GM23248 (cell line): ENCODE results near the gene ANKLE2.

Experiments used
- EZH2 ChIP-seq: fragments of 200-600 bp; sonication (generic); IDR thresholded peaks from 2 replicates; pipeline ENCODE4 v1.6.1; 2018; ENCODE audit warnings: antibody characterized with exemption, mild to moderate bottlenecking; ENCODE audit not compliant: insufficient read depth, poor library complexity, severe bottlenecking
- EZH2phosphoT487 ChIP-seq: fragments of 200-600 bp; sonication (generic); IDR thresholded peaks from 2 replicates; pipeline ENCODE4 v1.6.1; 2018; ENCODE audit warnings: antibody characterized with exemption, moderate library complexity, mild to moderate bottlenecking, low read depth; ENCODE audit not compliant: insufficient read depth

DNA sequence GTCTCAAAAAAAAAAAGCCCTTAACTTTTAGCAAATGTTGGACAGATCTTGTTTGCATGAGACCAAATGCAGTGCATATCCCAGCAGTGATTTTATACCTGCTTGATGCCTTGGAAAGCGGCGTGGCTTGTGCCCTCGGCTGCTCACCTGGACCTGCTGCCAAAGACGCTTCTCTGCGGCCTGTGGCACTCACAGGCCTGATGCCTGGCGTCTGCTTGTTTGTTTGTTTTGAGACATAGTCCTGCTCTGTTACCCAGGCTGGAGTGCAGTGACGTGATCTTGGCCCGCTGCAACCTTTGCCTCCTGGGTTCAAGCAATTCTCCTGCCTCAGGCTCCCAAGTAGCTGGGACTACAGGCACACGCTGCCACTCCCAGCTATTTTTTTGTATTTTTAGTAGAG is 45.8 kb downstream of the ANKLE2 start:
- TF ChIP-seq EZH2phosphoT487 = no peak
- TF ChIP-seq EZH2 = no peak
